Fibroblast of skin of right quadriceps (primary cell): Measurements from ENCODE around the gene SEMA3F.

Experiments
- DNase-seq: peaks from one replicate; pipeline ENCODE4 v3.0.0-alpha.2; 2013

The SEMA3F gene

DNA sequence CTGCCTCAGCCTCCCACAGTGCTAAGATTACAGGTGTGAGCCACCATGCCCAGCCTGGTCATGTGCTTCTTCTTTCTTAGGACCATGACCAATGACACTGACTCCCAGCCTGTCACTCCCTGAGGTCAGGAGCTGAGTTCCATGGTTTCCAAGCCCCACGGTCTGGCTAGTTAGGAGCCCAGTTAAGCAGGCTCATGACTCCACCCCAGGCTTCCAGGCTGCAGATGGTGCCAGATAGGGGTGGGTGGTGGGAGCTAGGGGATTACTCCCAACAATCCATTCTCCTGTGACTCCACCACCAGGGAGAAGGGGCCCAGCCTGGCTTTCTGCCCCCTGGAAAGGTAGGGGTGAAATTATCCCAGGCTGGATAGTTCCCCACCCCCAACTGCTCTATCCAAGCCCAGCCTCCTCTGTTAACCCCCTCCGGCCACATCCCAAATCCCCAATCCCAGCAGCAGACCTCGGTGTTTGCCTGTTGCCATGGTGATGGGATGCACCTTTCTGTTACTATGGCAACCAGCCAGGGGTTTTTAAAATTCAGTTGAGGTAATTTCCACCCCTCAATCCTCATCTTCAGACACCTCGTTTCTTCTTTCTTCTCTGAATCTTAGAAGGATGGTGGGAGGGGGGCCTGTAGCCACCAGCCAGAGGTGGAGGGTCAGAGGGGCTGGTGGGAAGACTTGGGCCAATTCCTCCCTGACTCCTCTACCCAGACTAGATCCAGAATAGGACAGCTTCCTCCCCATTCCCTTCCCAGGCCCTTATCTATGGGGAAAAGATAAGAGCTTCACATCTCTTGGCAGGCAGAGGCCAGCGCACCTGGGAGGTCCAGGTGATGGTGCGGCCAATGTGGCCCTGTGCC is 22.5 kb upstream of the SEMA3F start:
- DNase-seq, result no peak

DNA sequence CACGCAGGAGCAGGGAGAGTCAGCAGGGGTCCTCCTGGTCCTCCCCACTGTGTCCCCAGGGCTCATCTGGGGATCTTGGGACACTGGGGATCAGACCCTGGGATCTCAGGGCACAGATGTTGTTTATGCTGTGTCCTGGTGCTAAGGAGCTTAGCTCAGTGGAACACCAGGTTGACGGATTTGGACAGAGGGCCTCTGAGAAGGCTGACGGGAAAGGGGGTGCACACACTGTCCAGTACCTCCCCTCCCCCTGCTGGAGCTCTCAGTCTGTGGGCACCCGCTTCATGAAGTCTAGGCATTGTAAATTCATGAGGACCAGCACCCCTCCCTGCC is 21.9 kb upstream of the SEMA3F start:
- no peak for DNase-seq

DNA sequence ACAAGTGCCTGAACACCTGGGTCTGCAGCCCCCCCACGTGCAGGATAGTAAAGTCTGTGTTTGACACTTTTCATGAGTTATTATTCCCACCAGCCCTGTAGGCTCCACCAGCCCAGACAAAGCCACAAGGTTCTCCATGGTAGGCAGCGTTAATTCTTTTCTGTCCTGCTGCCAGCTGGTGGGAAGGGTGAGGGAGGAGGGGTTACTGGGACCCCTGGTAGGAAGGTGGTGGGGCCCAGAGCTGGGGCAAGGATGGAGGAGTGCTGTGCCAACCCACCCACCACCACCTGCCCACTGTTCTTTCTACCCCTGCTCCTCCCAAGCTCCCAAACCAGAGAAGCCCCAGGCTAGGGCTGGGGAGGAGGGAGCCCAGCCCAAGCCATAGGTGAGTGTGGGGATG is 20.8 kb upstream of the SEMA3F start:
- no peak for DNase-seq

DNA sequence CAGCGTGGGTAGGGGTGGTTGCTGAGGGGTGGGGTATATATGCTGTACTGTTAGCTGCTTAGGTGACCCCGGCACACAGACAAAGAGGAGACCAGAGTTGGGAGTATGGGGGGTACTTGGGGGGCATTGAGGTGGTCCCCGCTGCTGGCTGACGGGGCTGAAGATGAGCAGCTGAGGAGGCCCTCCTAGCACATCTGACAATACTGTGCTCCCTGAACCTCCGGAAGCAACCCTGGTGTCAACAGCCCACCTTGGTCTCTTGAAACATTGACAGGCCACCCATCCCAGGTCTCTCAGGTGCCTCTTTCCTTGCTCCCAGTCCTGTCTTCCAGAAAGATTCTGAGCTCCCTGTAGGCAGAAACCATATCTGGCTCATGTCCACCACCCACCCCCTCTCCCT is 19.2 kb upstream of the SEMA3F start:
- no peak for DNase-seq

DNA sequence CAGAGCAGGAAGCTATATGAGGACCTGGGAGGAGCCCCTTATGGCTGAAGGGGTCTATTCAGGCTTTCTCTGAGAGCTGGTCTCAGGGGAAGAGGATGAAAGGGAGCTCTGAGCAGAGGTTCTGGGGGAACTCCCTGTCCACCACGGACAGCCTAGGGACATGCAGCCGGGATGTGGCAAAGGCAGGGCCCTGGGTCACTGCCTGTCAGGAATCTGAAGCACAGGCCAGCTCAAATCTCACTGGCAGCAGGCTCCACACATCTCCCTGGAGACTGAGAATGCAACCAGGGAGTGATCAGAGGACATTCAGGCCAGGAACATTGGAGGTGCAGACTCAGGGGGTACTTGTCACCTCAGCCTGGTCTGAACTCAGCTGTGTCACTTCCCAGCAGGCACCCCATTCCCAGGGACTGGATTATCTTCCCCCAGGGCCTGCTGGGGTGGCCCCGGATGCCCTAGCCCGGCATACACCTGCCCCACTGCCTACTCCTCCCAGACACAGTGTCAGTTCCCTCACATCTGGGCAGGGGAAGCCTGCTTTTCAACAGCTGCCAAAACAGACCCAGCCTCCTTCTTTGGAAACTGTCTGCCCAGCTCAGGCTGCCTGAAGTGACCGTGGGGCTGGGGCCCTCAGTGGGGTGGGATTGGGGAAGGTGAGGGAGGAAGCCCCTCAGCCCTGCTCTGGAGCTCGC is 18.3 kb upstream of the SEMA3F start:
- no peak for DNase-seq

DNA sequence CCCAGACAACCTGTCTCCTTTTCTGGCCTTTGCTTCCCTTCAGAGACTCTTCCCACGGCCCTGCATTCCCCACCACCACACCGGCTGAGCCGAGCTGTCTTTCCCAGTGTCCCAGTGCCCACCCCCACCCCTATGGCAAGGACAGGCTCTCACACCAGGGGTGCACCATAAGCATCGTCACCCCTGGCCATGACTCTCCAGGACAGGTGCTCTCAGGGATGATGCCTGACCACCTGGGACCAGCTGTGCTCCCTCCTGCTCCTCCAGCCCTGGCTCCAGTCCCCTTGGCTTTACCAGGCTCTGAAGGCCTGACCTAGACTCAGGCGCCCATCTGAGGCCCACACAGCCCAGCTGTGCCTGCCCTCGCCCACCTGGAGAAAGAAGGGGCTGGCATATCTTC is 17.6 kb upstream of the SEMA3F start:
- no peak for DNase-seq

DNA sequence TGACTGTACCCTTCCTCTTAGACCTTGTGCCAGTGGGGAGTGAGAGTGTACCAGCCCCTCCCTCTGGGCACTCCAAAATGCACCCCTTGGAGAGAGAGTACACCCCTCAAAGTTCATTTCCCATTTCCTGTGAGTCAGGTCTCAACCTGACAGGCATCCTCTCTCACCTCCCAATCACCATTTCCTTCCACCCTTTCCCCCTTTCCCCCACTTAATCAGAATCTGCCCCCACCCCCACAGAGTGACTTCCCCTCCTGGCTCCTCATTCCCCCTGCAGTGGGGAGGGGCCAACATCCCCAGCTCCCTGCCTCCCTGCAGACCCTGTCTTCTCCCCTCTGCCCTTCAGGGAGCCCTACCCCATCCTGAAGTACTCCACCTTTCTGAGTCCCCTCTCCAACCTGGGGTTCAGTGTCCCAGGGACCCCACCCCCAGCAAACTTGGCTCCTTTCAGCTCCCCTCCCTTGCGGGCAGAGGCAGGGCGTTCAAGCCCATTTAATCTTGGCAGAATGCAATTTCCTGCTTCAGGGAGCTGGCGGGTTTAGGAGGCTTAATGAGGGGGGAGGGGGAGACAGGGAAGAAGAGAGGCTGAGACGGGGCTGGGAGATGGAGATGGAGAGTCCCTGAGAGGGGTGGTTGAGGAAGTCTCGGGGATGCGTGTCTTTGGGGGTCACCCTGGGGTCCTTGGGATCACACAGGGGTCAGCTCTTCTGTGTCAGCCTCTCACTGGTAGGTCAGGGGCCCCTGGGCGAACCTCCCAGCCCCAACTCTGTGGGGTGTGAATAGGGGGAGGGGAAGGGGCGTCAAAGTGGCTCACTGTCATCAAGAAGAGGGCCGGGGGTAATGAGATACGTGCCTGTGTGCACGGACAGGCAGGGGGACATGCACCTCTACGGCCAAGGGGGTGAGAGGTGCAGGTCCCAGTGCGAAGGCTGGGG is 16.6 kb upstream of the SEMA3F start:
- DNase-seq, result peak; percentile 70

DNA sequence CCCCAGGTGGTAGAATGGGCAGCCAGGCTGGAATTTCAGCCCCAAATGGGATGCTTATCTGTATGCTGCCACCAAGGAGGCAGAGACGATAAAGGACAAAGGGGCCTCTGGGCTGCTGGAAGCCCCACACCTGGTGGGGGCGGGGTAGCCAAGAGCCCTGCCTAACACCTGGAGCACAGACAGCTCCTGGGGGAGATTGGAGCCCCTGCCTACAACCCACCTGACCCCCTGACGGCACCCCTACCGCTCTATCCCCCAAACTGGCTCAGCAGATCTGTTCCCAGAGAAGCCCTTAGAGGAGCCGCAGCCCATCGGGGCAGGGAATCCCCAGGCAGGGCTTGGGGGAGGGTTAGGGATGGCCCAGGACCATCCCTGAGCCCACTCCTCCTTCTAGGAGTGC is 15.8 kb upstream of the SEMA3F start:
- DNase-seq, result no peak

DNA sequence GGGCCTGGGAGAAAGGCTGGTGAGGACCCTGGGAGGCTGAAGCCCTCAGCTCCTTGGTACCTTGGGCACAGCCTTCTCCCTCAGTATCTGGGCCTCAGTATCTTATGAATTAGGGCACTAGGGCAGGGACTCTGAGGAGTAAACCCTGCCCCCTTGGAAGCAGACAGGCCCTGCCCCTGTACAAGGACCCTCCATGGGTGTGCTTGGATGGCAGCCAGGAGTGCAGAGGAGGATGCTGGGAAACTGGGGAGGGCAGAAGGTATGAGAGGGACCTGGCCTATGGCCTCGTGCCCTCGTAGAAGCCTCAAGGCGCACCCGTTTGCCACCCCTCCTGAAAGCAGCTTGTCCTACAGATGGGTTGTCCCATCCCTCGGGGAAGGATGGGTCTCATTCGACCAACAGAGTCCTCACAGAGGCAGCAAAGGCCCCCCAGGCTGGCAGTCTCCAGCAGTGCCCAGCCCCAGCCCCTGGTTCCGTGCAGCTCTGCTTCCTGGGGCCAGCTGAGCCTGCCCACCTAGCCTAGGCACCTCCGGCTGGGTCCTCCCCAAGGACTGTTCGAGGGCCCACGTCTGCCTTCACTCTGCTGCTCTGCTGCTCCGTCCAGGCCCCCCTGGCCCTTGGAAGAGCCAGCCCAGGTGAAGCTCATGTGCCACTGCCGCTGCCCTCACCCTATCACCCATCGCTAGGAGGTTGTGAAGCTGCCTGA is 15.3 kb upstream of the SEMA3F start:
- DNase-seq, result no peak

DNA sequence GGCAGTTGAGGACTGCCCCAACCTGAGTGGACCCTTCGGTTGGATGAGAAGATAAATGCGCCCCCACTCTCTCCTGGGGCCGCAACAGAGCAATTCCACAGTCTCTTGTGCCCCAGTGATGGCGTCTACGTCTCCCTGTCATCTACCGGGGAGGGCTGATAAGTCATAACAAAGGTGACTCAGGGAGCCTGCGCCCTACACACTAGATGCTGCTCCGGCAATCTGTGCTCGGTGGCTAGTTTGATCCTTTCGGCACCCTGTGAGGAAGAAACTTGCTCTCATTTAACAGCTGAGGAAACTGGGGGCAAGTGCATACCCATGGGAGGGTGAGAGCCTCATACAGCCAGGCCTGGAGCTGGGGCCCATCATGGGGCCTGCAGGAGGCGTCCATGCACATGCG is 14.1 kb upstream of the SEMA3F start:
- DNase-seq, result no peak

DNA sequence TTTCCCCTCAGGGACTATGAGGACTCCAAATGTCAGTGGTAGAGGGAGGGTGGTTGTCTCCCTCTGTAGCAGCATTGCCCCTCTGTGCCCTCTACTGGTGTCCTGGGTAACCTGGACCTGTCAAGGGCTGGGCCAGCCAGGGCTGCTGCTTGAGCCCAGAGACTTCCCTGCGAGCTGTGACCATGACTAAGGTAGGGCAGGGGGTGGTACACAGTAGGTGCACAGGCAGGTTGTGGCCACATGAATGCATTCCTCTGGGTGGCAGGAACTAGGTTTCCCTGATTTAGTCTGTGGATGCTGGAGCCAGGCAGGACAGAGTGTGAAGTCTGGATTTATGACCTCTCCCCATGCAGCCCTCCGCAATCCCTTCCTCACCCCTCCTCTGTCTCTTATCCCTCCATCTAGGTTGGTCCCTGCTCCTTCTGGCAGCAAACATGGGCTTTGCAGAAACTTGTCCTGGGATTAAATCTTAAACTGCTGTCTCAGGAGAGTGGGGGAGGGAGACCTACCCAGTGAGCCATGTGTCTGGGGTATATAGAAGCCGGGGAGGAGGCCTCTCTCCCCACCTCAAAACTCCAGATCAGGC is 8.7 kb upstream of the SEMA3F start:
- no peak for DNase-seq

DNA sequence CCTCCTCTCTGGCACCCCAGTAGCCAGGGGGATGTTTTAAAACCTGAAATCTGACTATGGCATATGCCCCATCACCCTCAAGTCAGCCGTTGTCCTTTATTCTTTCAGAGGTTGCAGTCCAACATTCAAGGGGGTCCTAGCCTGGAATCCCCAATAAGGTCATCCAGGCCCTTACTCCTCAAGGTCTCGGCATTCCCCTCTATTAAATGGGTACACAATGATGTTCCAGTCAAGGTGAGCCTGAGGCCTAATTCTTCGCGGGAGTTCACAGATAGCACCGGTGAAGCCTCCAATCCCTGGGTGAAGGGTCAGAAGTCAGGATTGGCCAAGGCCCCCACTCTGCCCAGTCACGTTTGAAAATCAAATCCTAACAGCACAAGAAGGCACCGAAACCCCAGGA is 8.1 kb upstream of the SEMA3F start:
- no peak for DNase-seq

DNA sequence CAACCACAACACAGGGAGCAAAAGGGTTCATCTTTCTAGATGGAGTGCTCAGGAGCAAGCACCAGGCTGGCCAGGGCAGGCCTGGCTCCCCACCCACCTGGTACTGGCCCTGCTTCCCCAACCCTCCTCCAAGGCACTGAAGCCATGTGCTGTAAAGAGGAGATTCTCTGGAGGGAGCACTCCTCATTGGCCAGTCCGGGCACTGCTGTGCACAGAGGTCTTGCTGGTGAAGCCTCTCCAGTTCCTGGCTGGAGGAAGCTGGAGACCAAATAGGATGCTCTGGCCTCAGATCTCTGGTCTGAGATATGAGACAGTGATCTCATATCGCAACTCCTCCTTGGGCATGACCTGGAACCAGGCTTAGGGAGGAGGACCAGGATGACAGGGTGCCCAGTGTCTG is 7.7 kb upstream of the SEMA3F start:
- no peak for DNase-seq

DNA sequence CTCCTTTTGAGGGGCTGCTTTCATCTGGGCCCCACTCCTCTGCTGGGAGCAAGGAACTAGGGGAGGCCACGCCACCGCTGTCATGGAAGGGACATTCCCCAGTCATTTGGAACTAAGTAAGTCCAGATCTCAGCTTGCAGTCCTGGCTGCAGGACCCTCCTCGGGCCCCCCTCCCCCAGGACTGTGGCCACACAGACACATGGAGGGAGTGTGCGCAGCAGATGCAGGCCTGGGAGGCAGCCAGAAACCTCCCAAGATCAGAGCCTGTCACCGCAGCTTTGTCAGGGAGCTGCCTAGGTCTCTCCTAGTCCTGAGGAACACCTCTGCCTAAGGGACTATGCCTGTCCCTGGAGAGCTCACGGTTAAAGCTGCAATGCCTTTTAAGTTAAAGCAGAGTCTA is 7.3 kb upstream of the SEMA3F start:
- peak; percentile 55 for DNase-seq

DNA sequence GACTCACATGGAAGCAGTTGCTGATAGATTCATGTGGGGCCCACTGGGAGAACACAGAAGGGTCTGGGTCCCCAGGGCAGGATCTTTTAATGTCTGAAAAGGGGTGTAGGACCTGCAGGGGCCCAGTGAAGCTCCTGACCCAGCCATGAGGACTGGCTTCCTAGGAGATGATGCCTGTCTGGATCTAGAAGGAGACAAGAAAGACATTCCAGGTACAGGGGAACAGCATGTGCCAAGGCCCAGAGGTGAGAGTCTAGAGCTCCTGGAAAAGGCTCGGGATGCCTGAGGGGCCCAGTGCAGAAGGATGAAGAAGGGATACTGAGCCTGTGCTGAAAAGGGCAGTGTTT is 4.7 kb upstream of the SEMA3F start:
- DNase-seq, result no peak

DNA sequence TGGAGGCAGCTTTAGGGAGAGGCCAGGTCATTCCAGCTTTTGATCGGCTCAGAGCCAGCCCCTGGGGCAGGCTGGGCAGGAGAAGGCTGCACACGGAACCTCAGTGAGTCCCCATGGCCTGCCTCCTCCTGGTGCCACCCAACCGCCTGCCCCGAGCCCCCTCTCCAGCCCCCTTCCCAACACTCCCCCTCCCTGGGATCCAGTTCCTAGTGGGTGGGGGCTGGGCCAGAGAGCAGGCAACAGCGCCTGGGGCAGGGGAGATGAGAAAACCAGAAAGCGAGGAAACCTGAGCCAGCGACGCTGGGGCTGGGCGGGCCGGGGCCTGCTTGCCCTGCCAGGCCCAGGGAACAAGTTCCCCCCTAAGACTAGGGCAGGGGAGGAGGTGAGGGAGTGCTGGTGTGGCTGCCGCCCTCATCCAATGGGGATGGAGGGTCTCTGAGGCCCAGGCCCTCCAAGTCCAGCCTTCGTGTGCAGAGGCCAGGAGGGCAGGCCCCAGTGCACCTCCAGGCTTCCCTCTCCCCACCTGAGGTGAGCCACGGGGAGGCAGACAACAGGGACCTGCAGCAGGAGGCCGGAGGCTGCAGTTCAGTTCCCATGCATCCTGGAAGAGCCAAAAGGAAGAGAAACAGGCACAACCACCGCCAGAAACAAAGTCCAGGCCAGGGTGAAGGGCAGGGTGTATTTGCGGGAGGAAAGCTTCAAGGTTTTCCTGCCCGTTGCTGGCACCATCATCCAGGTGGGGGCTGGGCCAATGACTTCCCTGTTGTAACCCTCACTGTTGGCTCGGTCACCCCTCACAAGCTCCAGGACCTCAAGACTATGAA is 4.0 kb upstream of the SEMA3F start:
- no peak for DNase-seq

DNA sequence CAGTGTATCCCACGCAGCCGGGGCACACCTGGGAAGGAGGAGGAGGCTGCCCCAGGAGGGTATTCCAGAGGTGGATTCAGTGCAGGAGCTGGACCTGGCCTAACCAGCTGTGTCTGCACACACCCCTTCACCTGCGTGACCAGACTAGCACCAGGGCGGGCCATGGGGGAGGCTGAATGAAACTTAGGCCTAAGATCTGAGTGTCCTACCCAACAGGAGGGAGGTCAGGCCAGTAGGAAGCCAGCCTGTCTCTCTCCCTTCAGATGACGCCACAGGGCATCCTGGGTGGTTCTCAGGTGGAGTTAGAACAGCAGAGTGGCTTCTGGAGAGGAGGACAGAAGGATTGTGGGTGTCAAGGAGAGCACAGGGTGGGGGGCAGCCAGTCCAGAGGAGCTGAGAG is 3.4 kb upstream of the SEMA3F start:
- no peak for DNase-seq

DNA sequence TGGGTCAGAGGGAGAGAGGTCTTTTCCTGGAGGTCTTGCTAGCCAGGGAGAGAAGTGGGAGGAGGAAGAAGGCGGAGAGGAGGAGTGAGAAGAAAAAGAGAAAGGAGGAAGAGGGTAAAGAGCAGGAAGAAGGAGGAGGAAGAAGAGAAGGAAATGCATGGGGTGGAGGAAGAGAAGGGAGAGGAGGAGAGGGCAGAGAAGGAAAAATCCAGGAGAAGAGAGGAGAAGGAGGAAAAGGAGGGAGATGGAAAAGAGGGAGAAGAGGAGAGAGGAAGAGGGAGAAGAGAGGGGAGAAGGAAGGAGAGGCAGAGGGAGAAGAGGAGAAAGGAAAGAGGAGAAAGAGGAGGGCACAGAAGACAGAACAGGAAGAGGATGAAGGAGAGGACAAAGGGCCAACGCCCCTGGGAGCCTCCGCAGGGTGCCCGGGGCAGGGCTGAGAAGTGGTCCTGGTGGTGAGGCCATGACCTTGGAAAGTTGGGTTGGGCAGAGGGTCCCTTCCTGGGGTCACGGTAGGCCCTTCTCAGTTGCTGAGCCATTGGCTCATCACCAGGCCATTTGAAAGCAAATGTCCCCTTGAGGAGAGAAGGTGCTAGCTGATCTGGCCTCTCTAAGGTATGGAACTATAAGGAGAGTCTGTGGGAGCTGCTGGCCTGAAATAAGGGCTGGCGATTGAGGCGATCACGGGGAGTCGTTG is 1.2 kb upstream of the SEMA3F start:
- no peak for DNase-seq

DNA sequence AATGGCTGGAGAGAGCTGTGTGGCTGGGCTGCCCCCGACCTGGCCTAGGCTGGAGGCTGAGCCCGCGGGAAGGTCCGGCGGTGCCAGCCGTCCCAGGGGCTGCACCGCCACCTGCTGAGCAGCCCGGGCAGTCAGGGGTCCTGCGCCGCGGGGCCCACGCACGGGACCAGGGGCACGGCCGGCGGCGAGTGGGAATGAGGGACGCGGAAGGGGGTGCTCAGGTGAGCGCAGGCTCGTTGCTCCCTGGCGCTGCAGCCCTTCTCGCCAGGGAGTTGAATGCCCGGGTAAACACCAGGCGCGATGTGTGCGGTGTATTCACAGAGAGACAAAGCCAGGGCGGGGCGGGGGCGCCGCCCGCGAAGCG is 666 bp upstream of the SEMA3F start:
- DNase-seq, result no peak

DNA sequence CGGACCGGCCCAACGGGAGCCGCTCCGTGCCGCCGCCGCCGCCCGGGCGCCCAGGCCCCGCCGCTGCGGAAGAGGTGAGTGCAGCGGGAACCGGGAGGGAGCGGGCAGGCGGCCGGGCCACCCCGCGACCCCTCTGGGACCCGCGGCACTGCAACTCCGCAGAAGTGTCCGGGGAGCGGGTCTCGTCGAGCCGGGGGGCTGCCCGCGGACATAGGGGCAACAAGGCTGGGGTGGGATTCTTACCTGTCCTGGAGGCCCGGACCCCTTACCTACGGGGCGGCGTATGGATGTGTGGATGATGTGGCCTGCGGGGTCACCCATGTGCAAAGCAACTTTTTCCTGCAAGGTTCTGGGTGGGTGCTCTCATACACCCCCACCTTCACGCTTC is 361 bp downstream of the SEMA3F start:
- no peak for DNase-seq

DNA sequence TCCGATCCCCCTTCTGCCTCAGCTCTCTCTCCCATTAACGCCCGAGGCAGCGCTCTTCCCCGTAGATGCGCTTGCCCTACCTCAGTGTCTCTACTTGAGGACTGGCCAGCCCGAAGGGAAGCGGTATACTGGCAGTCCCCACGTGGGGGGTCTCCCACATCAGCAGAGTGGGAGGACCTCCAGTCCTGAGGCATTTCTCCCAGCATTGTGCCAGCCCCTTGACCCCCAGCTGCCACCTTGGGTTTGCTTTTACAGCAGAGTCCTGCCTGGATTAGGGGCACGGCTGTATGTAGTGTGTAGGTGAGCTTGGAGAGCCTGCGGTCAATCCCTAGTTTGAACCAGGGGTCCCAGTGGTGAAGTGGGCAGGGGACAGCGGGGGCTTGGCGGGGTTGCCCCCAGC is 767 bp downstream of the SEMA3F start:
- DNase-seq, result no peak
